SIG-M5 treated with dmso at 0.1 percent for 504 hours (cell line): ENCODE data around the gene CLTA.
"Not testable (repeated sequence)": the region's sequence is repeated elsewhere in the genome, so short reads cannot be mapped to it uniquely, and the experiment has no call there.

Experiments
- DNase-seq: peaks from one replicate; lab custom pipeline; 2025; ENCODE audit not compliant: unreplicated experiment; lab: John Stamatoyannopoulos, UW

Gene CLTA

DNA sequence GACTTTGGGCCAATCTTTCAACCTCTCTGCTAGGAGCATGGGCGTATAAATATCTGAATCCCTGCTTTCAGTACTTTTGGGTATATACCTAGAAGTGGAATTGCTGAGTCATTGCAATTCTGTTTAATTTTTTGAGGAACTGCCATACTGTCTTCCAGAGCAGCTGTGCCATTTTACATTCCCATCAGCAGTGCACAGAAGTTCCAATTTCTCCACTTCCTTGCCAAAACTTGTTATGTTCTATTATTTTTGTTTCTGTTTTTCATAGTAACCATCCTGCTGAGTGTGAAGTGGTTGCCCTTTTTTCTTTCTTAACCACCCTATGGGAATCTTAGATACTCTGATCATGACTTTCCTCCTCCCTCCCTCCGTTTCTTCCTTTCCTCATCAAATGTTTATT, 32.6 kb upstream of the CLTA start:
- peak; percentile 18 for DNase-seq

DNA sequence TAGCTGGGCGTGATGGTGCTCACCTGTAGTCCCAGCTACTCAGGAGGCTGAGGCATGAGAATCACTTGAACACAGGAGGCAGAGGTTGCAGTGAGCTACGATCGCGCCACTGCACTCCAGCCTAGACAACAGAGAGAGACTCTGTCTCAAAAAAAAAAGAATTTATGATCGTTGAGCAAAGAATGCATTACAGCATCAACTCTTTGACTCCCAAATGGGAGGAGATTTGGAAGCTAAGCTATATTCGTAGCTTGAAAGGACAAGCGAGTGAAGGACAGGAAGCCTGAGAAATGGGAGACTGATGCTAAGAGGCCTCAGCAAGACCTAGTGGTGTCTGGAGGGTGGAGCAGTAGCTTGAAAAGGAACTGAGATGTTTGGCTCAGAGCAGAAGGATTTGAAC, 31.8 kb upstream of the CLTA start:
- no peak for DNase-seq

DNA sequence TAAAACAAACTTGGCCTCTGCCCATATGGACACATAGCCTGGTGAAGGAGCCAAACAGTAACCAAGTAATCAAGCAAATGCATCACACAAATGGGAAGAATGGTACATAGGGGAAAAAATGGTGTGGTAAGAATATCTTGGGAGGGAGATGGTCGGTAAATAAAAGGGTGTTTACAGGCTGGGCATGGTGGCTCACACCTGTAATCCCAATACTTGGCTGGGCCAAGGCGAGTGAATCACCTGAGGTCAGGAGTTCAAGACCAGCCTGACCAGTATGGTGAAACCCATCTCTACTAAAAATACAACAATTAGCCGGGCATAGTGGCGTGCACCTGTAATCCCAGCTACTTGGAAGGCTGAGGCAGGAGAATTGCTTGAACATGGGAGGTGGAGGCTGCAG, 31.2 kb upstream of the CLTA start:
- not testable (repeated sequence) for DNase-seq

DNA sequence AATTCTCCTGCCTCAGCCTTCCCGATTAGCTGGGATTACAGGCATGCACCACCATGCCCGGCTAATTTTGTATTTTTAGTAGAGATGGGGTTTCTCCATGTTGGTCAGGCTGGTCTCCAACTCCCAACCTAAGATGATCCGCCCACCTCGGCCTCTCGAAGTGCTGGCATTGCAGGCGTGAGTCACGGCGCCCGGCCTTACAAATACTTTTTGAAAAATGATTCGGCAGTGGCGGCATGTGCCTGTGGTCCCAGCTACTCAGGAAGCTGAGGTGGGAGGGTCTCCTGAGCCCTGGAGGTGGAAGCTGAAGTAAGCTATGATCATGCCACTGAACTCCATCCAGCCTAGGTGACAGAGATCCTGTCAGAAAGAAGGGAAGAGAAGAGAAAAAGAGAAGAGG, 30.6 kb upstream of the CLTA start:
- DNase-seq = not testable (repeated sequence)

DNA sequence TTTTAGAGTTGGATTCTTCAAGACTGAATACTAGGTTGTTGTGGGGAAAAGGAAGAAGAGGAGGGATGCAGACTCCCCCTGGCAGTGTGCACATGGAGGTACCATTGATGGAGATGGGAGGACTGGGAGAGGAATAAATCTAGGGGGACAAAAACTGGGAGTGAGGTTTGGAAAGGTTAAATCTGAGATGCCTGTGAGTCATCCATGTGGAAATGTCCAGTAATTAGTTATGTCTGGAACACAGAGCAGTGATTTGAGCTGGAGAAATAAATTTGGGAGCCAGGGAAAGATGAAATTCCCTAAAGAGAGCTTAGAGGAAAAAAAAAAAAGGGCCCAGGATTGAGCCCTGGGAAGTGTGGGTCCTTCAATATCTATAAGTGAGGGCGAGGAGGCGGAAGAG, 29.5 kb upstream of the CLTA start:
- DNase-seq = no peak

DNA sequence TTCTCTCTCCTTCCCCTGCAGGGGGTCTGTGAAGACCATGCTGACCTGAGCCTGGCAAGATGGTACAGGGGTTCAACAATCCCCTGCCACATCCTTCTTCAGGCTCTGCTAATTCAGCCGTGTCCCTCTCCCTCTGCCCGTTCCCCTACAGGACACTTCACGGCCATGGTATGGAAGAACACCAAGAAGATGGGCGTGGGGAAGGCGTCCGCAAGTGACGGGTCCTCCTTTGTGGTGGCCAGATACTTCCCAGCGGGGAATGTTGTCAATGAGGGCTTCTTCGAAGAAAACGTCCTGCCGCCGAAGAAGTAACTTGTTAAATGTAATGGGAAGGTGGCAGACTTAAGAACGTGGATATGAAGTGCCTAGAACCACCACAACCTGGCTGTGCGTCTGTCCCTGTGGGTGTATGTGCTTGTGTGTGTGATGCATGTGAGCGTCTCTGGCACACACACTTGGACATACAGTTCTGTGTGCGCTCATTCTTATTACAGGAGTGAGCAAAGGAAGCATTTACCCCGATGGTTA, 28.4 kb upstream of the CLTA start:
- no peak for DNase-seq

DNA sequence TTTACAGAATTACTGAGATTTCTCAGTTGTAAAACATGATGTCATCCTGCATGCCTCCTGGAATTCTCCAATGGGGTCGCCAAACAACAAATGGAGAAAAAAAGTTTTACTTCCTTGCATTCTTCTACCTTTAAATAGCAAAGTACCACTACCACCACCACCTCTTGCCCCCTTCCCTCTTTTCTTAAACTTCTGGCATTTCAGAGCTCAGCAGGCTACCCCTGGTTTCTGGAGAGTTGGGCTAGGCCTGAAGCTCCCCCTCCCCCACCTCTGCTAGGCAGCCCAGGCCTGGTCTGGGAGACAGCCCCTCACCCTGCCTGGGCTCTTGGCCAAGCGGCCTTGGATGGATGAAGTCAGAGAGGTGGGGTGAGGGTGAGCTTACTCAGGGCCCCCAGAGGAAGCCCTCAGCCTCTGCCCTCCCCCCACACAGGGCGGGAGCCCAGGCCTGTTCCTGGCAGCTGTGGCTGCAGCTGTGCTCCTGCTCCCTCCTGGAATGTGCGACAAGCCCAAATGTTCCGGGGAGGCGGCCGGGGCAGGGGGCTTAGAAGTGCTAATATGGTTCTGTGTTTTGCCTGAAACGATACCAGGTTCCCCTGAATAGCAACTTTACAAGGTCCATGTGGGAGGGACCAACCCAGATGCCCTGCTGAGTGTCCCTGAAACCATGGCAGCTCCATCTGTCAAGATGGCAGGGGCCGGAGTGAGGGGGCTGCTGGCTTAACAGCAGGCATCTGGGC, 27.5 kb upstream of the CLTA start:
- DNase-seq = no peak

DNA sequence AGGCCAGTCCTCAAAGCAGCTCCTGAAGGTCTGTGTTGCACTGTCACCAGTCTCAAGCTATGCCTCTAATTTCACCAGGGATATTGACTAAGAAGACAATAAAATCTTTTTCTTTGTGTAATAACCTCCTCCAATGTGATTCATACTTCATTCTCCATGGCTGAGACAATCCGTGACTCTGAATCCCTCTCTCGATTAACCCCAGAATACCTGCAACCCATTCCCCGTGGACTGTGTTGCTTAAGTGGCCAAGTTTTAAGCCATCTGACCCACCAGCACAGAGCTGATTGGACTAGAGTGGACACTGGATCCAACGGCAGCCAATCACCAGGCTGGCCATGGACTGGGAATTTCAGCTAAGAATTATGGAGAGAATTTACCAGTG, 26.9 kb upstream of the CLTA start:
- no peak for DNase-seq

DNA sequence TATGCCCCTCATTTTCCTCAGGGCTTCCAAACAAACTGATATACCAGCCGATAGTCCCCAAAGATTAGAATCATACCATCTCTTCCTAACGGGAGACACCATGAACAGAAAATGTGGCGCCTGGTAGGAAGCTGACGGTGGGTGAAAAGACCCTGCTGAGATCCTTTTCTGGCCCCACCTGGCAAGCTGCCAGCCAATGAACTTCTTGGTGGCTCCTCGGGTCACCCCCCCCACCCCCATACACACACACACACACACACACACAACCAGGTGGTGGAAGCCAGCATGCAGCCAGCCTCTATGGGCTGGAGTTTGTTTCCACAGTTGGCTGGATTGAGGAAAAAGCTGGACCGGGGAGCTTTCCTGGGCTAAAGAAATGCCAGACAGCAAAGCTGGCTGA, 26.3 kb upstream of the CLTA start:
- no peak for DNase-seq

DNA sequence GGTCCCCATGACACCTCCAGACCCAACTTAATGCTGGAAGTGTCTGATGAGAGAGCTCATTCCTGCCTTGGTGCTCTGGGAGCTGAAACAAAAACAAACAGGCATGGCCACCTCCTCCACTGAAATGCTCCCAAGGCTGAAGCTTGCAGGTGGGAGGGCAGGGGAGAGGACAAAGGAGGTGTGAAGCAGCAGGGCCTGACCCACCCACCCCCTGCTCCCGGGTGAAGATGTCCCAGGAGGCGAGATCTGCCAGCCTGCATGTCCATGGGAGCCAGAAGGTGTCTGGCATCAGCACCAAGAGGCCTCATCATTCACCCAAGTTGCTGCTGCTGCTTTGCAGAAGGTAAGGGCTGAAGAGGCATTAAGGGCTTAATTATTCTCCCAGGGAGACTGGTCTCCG, 25.7 kb upstream of the CLTA start:
- DNase-seq = no peak

DNA sequence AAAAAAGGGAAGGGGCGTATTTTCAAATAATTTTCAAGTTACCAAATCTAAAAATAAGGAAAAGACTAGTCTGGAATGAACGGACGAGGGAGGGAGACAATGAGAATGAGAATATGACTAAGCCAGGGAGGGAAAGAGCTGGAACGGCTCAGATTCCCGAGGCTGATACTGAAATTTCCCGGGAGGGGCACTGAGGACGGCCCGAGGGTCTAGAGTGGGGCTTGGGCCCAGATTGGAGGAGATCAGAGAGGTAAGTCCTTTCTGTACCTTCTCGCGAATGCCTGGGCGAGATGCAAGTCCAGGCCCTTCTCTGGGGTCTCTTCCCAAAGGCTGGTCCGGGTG, 24.9 kb upstream of the CLTA start:
- no peak for DNase-seq

DNA sequence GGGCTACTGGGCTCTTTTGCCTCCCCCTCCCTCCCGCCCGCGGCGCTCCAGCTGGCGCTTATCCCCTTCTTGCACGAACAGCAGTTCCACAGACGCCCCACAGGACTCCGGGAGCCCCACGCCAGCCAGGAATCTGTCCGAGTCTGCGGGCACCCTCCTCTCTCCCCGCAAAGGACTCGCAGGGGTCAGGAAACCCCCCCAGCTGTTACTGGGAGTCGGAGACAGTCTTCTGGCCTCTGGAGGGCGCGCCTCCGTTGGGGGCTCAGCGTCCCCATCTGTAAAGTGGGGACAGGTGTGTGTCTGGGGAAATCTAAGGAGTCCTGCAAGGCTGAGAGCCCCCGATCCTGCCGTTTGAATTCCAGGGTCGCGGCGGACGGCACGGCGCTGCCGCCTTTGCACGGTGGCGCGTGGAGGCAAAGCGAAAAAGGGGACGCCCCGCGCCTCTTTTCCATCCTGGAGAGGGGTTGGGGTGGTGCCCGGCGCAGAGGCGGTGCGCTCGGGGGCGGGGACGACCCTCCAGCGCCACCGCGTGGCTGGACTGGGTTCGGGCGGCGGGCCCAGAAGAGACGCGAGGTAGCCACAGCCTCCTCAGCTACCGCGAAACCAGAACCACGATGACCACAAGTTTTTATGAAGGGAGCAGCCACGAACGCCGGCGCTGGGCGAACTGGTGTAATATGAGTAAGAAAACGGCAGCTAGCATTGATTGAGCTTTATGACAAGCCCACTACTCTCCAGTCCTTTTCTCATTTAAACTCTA, 24.4 kb upstream of the CLTA start:
- DNase-seq = peak; percentile 67

DNA sequence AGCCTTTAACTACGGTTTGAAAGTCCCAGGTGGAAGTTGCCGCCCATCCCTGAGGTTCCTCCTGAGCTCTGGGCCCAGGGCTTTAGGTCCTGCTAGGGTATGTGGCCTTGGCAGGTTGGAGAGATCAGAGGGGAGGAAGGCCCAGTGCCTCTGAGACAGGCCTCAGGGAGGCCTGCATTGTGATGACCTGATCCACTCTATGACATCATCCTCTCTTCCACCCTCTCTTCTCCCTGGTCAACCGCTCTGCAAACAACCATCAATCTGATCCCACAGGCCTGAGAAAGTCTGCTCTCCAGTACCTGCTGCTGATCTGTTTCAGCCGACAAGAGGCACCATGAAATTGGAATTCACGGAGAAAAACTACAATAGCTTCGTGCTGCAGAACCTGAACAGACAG, 21.6 kb upstream of the CLTA start, which contains the start of gene CCIN:
TSS of gene CCIN (plus strand) at position 223 of the 400 bp plus-strand sequence. CDS start at position 338, 115 bp downstream.
- no peak for DNase-seq

DNA sequence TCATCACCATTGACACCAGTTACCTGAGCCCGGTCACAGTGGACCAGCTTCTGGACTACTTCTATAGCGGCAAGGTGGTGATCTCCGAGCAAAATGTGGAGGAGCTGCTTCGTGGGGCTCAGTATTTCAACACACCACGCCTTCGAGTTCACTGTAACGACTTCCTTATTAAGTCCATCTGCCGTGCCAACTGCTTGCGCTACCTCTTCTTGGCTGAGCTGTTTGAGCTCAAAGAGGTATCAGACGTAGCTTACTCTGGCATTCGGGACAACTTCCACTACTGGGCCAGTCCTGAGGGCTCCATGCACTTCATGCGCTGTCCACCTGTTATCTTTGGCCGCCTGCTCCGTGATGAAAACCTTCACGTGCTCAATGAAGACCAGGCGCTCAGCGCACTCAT, 21.0 kb upstream of the CLTA start:
- peak; percentile 46 for DNase-seq

DNA sequence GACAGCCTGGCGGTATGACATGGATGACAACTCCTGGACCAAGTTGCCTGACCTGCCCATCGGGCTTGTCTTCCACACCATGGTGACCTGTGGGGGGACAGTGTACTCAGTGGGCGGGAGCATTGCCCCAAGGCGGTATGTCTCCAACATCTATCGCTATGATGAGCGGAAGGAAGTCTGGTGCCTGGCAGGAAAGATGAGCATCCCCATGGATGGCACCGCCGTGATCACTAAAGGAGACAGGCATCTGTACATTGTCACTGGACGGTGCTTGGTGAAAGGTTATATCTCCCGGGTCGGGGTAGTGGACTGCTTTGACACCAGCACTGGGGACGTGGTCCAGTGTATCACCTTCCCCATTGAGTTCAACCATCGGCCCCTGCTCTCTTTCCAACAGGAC, 20.2 kb upstream of the CLTA start:
- no peak for DNase-seq

DNA sequence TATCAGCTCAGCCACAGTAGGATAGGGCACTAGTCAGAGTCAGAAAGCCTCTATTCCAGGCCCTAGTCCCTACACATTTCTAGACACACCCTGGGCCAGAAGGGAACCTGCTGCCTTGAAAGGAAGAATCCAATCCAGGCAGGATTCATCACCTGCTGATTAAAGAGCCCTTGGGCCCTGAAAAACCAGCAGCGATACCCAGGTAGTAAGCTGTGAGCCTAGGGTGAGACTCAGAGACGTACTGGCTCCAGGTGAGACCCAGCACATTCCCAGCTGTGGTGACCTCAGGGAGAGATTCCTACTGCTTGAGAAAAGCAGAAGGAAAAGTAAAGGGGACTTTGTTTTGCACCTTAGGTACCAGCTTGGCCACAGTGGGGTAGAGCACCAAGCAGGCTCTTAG, 16.9 kb upstream of the CLTA start:
- DNase-seq = no peak

DNA sequence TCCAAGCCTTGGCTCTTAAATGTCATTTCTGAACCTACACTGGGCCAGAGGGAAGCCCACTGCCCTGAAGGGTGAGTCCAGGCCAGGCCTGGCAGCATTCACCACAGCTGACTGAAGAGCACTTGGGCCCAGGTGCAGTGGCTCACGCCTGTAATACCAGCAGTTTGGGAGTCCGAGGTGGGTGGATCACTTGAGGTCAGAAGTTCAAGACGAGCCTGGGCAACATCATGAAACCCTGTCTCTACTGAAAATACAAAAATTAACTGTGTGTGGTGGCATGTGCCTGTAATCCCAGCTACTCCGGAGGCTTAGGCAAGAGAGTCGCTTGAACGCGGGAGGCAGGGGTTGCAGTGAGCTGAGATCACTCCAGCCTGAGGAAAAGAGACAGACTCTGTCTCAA, 16.4 kb upstream of the CLTA start:
- DNase-seq = no peak

DNA sequence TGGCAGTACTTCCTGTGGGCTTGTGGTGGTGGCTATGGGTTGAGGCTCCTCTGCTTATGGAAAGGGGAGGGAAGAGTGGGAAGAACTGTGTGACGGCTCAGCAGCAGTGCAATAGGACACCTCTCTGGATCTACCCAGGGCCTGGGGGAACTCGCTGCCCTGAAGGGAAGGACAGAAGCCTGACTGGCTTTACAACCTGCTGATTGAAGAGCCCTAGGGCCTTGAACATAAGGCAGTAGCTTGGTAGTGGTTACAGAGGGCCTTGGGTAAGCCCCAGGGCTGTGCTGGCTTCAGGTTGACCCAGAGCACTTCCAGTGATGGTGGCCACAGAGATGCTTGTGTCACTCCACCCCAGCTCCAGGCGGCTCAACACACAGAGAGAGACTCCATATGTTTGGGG, 16.0 kb upstream of the CLTA start:
- no peak for DNase-seq

DNA sequence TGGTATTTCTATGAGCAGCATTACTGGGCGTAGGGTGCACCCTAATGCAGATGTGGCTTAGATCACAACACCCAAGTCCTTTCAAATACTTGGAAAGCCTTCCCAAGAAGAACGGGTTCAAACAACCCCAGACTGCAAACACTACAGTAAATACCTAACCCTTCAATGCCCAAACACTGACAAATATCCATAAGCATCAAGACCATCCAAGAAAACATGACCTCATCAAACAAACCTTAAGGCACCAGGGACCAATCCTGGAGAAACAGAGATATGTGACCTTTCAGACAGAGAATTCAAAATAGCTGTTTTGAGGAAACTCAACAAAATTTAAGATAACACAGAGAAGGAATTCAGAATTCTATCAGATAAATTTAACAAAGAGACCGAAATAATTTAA, 15.5 kb upstream of the CLTA start:
- not testable (repeated sequence) for DNase-seq

DNA sequence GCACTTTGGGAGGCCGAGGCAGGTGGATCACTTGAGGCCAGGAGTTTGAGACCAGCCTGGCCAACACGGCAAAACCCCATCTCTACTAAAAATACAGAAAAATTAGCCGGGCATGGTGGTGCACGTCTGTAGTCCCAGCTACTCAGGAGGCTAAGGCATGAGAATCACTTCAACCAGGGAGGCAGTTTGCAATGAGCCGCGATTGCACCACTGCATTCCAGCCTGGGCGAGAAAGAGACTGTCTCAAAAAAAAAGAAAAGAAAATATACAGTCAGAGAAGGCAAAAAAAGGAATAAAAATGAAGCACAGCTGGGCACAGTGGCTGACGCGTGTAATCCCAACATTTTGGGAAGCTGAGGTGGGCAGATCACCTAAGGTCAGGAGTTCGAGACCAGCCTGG, 14.2 kb upstream of the CLTA start:
- not testable (repeated sequence) for DNase-seq

DNA sequence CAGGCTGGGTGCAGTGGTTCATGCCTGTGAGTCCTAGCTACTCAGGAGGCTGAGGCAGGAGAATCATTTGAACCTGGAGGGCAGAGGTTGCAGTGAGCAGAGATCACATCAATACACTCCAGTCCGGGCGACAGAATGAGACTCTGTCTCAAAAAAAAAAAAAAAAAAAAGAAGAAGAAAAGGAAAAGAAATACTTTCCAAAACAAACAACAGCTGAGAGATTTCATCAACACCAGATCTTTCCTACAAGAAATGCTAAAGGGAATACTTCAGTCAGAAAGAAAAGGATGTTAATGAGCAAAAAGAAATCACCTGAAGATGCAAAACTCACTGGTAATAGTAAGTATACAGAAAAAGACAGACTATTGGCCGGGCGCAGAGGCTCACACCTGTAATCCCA, 13.2 kb upstream of the CLTA start:
- no peak for DNase-seq

DNA sequence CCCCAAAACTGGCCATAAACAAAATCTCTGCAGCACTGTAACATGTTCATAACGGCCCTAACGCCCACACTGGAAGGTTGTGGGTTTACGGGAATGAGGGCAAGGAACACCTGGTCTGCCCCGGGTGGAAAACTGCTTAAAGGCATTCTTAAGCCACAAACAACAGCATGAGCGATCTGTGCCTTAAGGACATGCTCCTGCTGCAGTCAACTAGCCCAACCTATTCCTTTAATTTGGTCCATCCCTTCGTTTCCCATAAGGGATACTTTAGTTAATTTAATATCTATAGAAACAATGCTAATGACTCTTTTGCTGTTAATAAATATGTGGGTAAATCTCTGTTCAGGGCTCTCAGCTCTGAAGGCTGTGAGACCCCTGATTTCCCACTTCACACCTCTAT, 10.5 kb upstream of the CLTA start:
- not testable (repeated sequence) for DNase-seq

DNA sequence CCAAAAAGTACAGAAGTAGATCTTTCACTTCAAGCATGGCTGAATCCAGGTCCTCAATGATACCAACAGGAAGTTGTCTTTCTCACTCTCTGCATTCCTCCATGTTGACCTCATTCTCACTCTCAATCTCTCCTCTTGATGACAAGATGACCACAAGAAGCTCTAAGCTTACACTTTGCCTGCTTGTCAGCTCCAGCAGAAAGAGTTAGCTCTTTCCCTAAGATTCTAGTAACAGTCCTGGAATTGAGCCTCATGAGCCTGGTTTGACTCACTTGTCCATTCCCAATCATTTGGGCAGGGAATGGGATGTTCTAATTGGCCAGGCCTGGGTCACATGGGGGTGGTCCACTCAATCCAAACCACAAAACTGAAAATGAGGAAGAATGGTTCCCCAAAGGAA, 3.3 kb upstream of the CLTA start:
- DNase-seq = no peak
